ENCODE measurements around the gene HMCN1. TPM values are rescaled to one million over a fixed set of nuclear protein-coding genes. Genes with fewer than 3 reads are reported as not detected.
A peak's percentile ranks its signal among the peaks of the same experiment; 100 is the strongest.

Gene HMCN1
- total RNA-seq, 6 donors from 2014 or later = 15.7 to 43.3 (median 27.2) TPM

DNA sequence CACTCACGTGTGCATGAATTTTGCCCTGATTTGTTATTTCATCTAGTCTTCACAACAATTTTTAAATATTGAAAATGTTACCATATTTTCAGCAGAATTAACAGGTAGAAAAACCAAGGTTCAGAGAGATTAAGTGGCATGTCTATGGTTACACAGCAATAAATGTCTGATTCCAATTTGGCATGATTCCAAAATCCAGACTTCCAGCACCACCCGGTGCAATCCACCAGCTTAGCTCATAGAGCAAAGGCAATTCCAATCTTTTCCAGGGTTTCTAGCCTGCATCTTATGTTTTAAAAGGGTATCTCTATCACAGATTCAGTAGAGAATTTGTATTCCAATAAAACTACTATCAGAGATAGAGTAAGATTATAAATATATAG, 479.0 kb downstream of the HMCN1 start:
- no peak overlapping the region for H3K27ac ChIP-seq
- no peak overlapping the region for H3K4me3 ChIP-seq
- H3K27me3 ChIP-seq = no peaks in the 10 kb centered on the region
- no peak for DNase-seq
- H3K36me3 ChIP-seq = no peaks in the 10 kb centered on the region
- 59 to 70% methylated on average over 2 of the region's 2 CpGs for WGBS, 2 donors
- ATAC-seq (ENCODE audit: low FRiP score in 2 of 2) = peak in 1 of 2 donors; percentile 33
- H3K9me3 ChIP-seq = no peaks in the 10 kb centered on the region
- peaks cover 0 to 4% (median 0%) of the 10 kb centered on the region in 4 donors for H3K4me1 ChIP-seq
- TF ChIP-seq, protein P1, sequence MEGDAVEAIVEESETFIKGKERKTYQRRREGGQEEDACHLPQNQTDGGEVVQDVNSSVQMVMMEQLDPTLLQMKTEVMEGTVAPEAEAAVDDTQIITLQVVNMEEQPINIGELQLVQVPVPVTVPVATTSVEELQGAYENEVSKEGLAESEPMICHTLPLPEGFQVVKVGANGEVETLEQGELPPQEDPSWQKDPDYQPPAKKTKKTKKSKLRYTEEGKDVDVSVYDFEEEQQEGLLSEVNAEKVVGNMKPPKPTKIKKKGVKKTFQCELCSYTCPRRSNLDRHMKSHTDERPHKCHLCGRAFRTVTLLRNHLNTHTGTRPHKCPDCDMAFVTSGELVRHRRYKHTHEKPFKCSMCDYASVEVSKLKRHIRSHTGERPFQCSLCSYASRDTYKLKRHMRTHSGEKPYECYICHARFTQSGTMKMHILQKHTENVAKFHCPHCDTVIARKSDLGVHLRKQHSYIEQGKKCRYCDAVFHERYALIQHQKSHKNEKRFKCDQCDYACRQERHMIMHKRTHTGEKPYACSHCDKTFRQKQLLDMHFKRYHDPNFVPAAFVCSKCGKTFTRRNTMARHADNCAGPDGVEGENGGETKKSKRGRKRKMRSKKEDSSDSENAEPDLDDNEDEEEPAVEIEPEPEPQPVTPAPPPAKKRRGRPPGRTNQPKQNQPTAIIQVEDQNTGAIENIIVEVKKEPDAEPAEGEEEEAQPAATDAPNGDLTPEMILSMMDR (IDR thresholded peaks at IDR 0.05) = no peak
- TF ChIP-seq POLR2A (IDR thresholded peaks at IDR 0.05) (no peak), POLR2AphosphoS5 (IDR thresholded peaks at IDR 0.05) (no peak)

DNA sequence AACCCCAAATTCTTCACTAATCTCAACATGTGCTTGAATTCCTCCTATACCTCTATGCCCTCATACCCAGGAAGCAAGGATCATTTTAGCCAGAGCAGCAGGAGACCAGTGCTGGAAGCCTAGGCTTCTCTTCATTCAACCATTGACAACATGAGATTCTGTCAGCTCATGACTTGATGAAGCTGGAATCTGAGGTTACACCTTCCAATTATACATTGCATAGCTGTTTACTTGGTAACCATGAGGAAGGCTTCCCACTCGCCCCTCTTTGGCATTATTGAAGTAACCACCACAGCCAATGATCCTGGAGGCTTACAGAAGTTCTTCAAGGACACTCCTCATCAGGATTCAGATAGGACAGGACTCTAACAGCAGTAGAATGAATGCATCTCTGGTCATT, 480.6 kb downstream of the HMCN1 start:
- no peak overlapping the region for H3K27ac ChIP-seq
- TF ChIP-seq, protein P1 (IDR thresholded peaks at IDR 0.05) = no peak
- TF ChIP-seq POLR2A (IDR thresholded peaks at IDR 0.05) (no peak), EP300 (IDR thresholded peaks at IDR 0.05) (no peak), POLR2AphosphoS5 (IDR thresholded peaks at IDR 0.05) (no peak)
- 55 to 91% methylated on average over 1 of the region's 1 CpG for WGBS, 2 donors

DNA sequence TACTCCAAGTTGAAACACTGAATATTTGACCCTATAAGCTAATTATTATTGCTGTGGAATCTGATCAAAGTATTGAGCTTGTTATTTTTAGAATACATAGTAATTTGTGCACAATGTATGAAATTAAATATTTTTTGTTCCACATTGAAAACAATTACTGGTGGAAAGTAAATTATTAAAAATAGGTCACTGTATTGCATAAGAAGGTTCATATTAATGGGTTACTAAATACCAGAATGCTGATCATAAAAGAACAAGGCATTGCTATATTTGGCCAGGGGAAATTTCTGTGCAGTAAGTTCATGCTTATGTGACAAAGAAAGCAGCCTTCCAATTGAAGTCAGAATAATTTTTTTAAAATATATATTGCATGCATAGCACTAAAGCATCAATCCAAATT, 481.4 kb downstream of the HMCN1 start:
- peaks cover 0 to 4% (median 0%) of the 10 kb centered on the region in 4 donors for H3K4me1 ChIP-seq
- H3K27ac ChIP-seq = no peak overlapping the region
- no peak overlapping the region for H3K4me3 ChIP-seq
- no peaks in the 10 kb centered on the region for H3K9me3 ChIP-seq
- H3K36me3 ChIP-seq = no peaks in the 10 kb centered on the region
- DNase-seq (no peak), ATAC-seq (ENCODE audit: low FRiP score in 2 of 2) (no peak)
- H3K27me3 ChIP-seq = no peaks in the 10 kb centered on the region
- TF ChIP-seq POLR2AphosphoS5 (IDR thresholded peaks at IDR 0.05) (no peak), EP300 (IDR thresholded peaks at IDR 0.05) (no peak), POLR2A (IDR thresholded peaks at IDR 0.05) (no peak)
- TF ChIP-seq, protein P1 (IDR thresholded peaks at IDR 0.05) = no peak

More for the DNA sequence above, 480.6 kb downstream of the HMCN1 start:
- Histone ChIP-seq H3K36me3 (no peaks in the 10 kb centered on the region), H3K9me3 (no peaks in the 10 kb centered on the region), H3K4me1 (peaks cover 0 to 4% (median 0%) of the 10 kb centered on the region in 4 donors), H3K4me3 (no peak overlapping the region), H3K27me3 (no peaks in the 10 kb centered on the region)
- DNase-seq (no peak), ATAC-seq (ENCODE audit: low FRiP score in 2 of 2) (no peak)

DNA sequence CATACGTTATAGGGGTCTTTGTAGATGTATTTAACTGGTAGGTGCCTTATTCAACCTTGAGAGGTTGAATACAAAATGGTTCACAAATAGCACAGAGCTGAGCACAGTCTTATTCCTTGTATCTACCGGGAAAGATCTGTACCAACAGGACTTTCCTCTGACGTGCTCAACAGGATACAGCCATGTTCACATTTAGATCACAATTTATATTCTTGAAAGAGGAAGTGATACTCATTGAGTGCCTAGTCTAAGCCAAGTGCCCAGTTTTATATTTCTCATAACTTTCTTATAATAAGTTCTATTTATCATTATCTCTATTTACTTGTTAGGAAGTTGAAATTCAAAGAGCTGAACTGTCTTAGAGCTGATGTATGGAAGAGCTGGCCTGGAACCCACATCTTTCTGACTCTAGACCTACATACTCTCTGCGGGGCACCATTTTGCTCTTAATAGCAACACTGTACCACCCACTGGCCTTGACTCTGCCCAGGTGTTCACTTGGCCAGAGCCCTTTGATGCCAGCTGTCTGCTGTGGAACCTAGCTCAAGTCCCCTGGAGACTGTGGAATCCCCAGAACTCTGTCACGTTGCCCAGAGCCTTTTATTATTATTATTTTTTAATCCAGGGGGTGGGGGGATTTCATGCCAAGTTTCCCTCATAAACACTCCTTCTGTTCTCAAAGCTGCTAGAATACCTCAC, 484.6 kb downstream of the HMCN1 start:
- Histone ChIP-seq H3K27me3 (no peaks in the 10 kb centered on the region), H3K9me3 (no peaks in the 10 kb centered on the region), H3K27ac (no peak overlapping the region), H3K4me1 (no peaks in the 10 kb centered on the region), H3K36me3 (no peaks in the 10 kb centered on the region), H3K4me3 (no peak overlapping the region)
- DNase-seq (no peak), ATAC-seq (ENCODE audit: low FRiP score in 2 of 2) (no peak)
- 68 to 73% methylated on average over 5 of the region's 5 CpGs for WGBS, 2 donors
- no peak for TF ChIP-seq POLR2AphosphoS5 (IDR thresholded peaks at IDR 0.05)

DNA sequence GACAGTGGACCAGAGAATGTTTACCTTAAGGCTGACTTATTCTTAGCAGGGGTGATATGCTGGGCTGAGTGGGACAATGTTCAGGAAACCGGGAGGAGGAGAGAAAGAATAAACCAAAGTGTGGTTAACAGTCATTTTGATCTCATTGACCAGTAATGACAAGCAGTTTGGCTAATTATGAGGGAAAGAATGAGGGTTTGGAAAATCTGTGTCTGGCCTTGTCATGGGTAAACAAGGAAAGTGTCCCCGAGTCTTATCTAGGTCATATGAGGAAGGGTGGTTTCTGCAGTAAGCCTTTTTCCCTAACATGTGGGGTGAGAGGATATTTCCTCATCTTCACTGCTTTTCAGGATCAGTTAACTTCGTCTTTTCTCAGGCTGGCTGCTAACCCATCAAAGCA, 485.9 kb downstream of the HMCN1 start:
- no peak overlapping the region for H3K4me3 ChIP-seq
- H3K27me3 ChIP-seq = no peaks in the 10 kb centered on the region
- H3K9me3 ChIP-seq = no peaks in the 10 kb centered on the region
- TF ChIP-seq, protein P1 (IDR thresholded peaks at IDR 0.05) = no peak
- TF ChIP-seq POLR2AphosphoS5 (IDR thresholded peaks at IDR 0.05) (no peak), EP300 (IDR thresholded peaks at IDR 0.05) (no peak), POLR2A (IDR thresholded peaks at IDR 0.05) (no peak)
- H3K36me3 ChIP-seq = no peaks in the 10 kb centered on the region
- DNase-seq (no peak), ATAC-seq (ENCODE audit: low FRiP score in 2 of 2) (peak in 1 of 2 donors; percentile 16)
- no peak overlapping the region for H3K27ac ChIP-seq
- H3K4me1 ChIP-seq = no peaks in the 10 kb centered on the region
- 32 to 40% methylated on average over 3 of the region's 3 CpGs for WGBS, 2 donors

All from upper lobe of left lung (tissue), 6 donors.